ENCODE data around the gene SETDB2. TPM values are rescaled to one million over a fixed set of nuclear protein-coding genes. Genes with fewer than 3 reads are reported as not detected.

The SETDB2 gene
- total RNA-seq, 2 donors from 2014 or later, result 9.0 to 17.6 TPM

DNA sequence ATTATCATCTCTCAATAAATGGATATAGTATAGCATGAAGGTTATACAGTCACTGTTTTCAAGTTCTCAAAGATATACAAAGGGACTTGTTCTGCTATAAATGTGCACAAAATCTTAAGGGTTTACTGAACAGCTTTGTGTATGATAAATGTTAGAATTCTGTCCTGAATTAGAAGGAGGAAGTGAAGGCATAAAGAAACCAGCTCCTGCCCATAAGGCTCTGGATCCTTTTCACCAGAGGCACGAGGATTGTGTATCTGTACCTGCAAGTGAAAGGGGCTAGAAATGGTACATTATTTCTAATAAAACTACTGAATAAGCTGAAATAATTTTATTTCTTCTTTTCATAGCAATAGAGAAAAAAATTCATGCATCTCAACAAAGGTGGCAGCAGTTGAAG lies 84.1 kb downstream of the SETDB2 start:
- Histone ChIP-seq H3K9me3 (no peaks in the 10 kb centered on the region), H3K27me3 (replicated peaks; ENCODE audit: insufficient read depth) (no peaks in the 10 kb centered on the region), H3K4me1 (replicated peaks) (no peaks in the 10 kb centered on the region), H3K4me3 (no peak overlapping the region), H3K36me3 (no peaks in the 10 kb centered on the region), H3K27ac (no peak overlapping the region)
- TF ChIP-seq POLR2AphosphoS5 (IDR thresholded peaks at IDR 0.05) (no peak), CTCF (IDR thresholded peaks at IDR 0.05) (no peak), POLR2A (IDR thresholded peaks at IDR 0.05) (no peak)
- 81% methylated on average over 1 of the region's 1 CpG for WGBS
- intact Hi-C loops (cut with DNase I), result no loop called here
- no peak for DNase-seq (ENCODE audit: low spot score)

GRCh38 chr13:49530457-49530856 lies 86.4 kb downstream of the SETDB2 start:
- intact Hi-C loops (cut with DNase I), result no loop called here
- TF ChIP-seq CTCF (IDR thresholded peaks at IDR 0.05) (no peak), POLR2AphosphoS5 (IDR thresholded peaks at IDR 0.05) (no peak), POLR2A (IDR thresholded peaks at IDR 0.05) (no peak)
- no peak for DNase-seq (ENCODE audit: low spot score)
- no peaks in the 10 kb centered on the region for H3K9me3 ChIP-seq
- H3K27ac ChIP-seq, result no peak overlapping the region
- H3K27me3 ChIP-seq (replicated peaks; ENCODE audit: insufficient read depth), result no peaks in the 10 kb centered on the region
- no peak overlapping the region for H3K4me3 ChIP-seq
- H3K36me3 ChIP-seq, result no peaks in the 10 kb centered on the region
- WGBS, result 88% methylated on average over 7 of the region's 7 CpGs
- no peaks in the 10 kb centered on the region for H3K4me1 ChIP-seq (replicated peaks)

DNA sequence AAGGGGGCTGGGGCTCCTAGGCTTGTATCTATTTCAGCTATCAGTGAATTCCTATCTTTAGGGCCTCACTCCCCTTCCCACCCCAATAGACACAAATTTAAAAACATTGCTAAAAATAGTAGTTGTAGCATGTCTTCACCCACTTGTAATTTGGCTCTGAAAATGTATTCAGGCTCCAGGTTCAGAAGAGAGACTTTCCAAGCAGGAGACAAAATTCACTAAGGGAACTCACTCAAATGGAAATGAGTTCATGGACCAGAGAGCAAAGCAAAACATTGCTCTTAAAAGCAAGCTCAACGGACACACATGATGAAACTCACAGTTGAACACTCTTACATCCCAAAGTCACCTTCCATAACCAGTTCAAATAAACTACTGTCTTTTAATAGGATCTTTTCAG lies 88.5 kb downstream of the SETDB2 start:
- H3K4me1 ChIP-seq (replicated peaks), result no peaks in the 10 kb centered on the region
- DNase-seq (ENCODE audit: low spot score), result no peak
- H3K9me3 ChIP-seq, result no peaks in the 10 kb centered on the region
- no peaks in the 10 kb centered on the region for H3K36me3 ChIP-seq
- H3K27me3 ChIP-seq (replicated peaks; ENCODE audit: insufficient read depth), result no peaks in the 10 kb centered on the region
- intact Hi-C loops (cut with DNase I), result no loop called here
- no peak overlapping the region for H3K4me3 ChIP-seq
- WGBS, result 73% methylated on average over 1 of the region's 1 CpG
- H3K27ac ChIP-seq, result no peak overlapping the region
- TF ChIP-seq POLR2AphosphoS5 (IDR thresholded peaks at IDR 0.05) (no peak), POLR2A (IDR thresholded peaks at IDR 0.05) (no peak), CTCF (IDR thresholded peaks at IDR 0.05) (no peak)

- Histone ChIP-seq H3K27ac (no peak overlapping the region), H3K9me3 (no peaks in the 10 kb centered on the region), H3K27me3 (replicated peaks; ENCODE audit: insufficient read depth) (no peaks in the 10 kb centered on the region), H3K4me1 (replicated peaks) (no peaks in the 10 kb centered on the region), H3K36me3 (no peaks in the 10 kb centered on the region), H3K4me3 (no peak overlapping the region)
- no peak for DNase-seq (ENCODE audit: low spot score)
- no peak for TF ChIP-seq POLR2AphosphoS5 (IDR thresholded peaks at IDR 0.05)
- no peak for TF ChIP-seq POLR2A (IDR thresholded peaks at IDR 0.05)
- TF ChIP-seq CTCF (IDR thresholded peaks at IDR 0.05), result no peak
- intact Hi-C loops (cut with DNase I), result no loop called here
These were observed 88.9 kb downstream of the SETDB2 start for GRCh38 chr13:49533011-49533410.

DNA sequence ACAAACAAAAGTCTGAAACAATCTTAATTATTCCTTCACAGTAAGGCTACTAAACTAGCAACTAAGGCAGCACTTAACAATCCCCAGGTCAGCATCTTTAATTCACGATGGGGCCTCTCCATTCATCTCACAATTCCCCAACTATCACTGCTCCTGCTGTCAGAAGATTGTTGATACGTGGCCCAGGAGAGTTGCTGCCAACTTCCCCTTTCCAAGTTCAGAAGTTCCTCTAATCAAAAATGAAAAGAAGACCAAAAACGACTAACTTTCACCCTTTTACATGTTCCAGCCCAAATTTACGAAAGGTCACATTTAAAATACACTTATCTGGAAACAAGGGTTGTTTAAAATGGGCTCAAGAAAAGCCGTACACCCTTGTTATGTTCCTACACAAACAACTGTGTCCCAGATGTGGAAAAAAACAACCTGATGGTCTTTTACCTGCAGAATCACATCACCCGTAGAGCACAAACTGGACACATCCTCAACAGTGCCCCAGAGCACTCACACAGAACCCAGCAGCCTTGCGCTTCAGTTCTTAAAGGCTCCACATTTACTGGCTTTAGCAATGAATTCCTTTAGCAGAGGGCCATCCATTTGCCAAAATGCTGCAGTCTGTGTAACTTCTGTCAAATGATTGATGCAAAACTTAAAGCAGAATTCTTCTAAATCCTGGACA lies 89.7 kb downstream of the SETDB2 start:
- Histone ChIP-seq H3K27me3 (replicated peaks; ENCODE audit: insufficient read depth) (no peaks in the 10 kb centered on the region), H3K9me3 (no peaks in the 10 kb centered on the region), H3K27ac (no peak overlapping the region), H3K36me3 (no peaks in the 10 kb centered on the region), H3K4me3 (no peak overlapping the region), H3K4me1 (replicated peaks) (no peaks in the 10 kb centered on the region)
- WGBS, result 89% methylated on average over 7 of the region's 7 CpGs
- DNase-seq (ENCODE audit: low spot score), result no peak
- TF ChIP-seq POLR2A (IDR thresholded peaks at IDR 0.05) (no peak), CTCF (IDR thresholded peaks at IDR 0.05) (no peak), POLR2AphosphoS5 (IDR thresholded peaks at IDR 0.05) (no peak)
- intact Hi-C loops (cut with DNase I), result no loop called here

All from prostate gland (tissue), 2 donors.